ENCODE measurements around the gene AP1S1. TPM values are rescaled to one million over a fixed set of nuclear protein-coding genes. Genes with fewer than 3 reads are reported as not detected.

AP1S1 gene
- total and polyA plus RNA-seq, 2 donors (not counting 1 experiment from before 2014, with no cell fraction given): 10.3 to 16.3 TPM

DNA sequence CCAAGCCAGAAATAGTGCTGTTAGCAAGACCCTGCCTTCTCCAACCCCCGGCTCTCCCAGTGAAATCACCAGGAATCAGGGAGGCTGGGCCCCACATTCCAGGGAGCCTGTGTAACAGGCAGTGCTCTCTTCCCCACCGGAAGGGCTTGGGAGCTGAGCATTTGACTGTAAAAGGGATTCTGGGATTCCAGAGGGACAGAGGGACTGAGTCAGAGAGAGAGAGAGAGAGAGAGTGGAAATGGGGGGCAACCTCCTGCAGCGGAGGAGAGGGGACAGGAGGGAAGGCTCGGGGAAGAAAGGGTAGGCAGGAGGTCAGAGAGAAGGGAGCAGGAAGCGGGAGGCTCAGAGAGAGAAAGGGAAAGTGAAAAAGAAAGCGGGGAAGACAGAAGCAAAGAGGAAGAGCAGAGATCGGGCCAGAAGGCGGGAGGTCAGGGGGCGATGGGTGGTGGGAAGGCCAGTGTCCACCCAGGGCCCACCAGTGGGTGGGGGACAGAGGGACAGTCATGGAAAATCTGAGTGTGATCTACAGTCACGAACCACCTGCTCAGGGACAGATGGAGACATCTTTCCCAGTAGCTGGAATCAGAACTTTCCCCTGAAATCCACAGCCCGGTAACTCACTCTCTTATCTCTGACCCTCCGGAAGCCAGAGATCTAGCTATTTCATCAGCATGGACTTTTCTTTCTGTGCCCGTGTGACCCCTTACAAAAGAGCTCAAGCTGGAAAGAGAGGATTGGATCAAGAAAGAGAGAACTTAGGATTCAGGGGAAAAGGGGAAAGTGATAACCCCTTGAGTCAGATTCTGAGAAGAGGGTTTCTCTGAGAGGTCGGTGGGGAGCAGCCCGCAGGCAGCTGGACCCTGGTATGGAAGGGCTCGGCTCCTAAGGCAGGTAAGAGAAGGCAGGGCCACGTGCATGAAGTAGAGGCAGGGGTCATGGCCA is 32.0 kb upstream of the AP1S1 start:
- CTCF ChIA-PET: interaction anchor here (0.6 to 1.8 kb wide), 2 partner anchors 22 to 488 kb away, joined by 3 to 10 read pairs; no protein-coding TSS in a partner anchor
- Mint-ChIP-seq H3K27me3 (peaks cover 34% of the 10 kb centered on the region), H3K4me1 (peaks cover 39% of the 10 kb centered on the region), H3K9me3 (ENCODE audit: insufficient read depth) (no peaks in the 10 kb centered on the region), H3K27ac (peak overlapping the region; percentile 22), H3K4me3 (peak overlapping the region; percentile 72)
- 32% methylated on average over 13 of the region's 17 CpGs for WGBS (ENCODE audit: insufficient coverage)
- Histone ChIP-seq H3K27me3 (replicated peaks in 1 of 4; ENCODE audit: control extremely low read depth in 1 of 4, control insufficient read depth in 3 of 4, insufficient read depth in 4 of 4, low read length in 3 of 4) (peaks cover 0 to 17% (median 2%) of the 10 kb centered on the region in 4 experiments), H3K9ac (ENCODE audit: low read length) (peak overlapping the region; percentile 63), H3K27ac (ENCODE audit: low read length in 2 of 2) (peak overlapping the region in 1 of 2 donors; percentile 38), H3K9me3 (ENCODE audit: control extremely low read depth in 1 of 3, control insufficient read depth in 2 of 3, insufficient read depth in 1 of 3, low read length in 2 of 3) (peaks cover 0 to 11% (median 0%) of the 10 kb centered on the region in 3 donors), H4K20me1 (ENCODE audit: control insufficient read depth, insufficient read depth, low read length, poor library complexity, severe bottlenecking) (no peaks in the 10 kb centered on the region), H3K4me3 (ENCODE audit: control extremely low read depth in 1 of 5, extremely low read depth in 1 of 5, insufficient read depth in 1 of 5, low read depth in 2 of 5, low read length in 4 of 5) (peak overlapping the region; percentile 6 to 50 (median 38)), H3K79me2 (ENCODE audit: control insufficient read depth, insufficient read depth, low read length) (no peaks in the 10 kb centered on the region), H3K4me1 (ENCODE audit: control insufficient read depth in 2 of 2, insufficient read depth in 2 of 2, low read length in 2 of 2) (peaks cover 23 to 25% of the 10 kb centered on the region in 2 donors), H3K36me3 (replicated peaks in 1 of 2; ENCODE audit: control extremely low read depth in 1 of 2, control insufficient read depth in 1 of 2, extremely low read depth in 1 of 2, insufficient read depth in 2 of 2, low read length in 1 of 2) (no peaks in the 10 kb centered on the region), H3K4me2 (replicated peaks; ENCODE audit: low read depth, low read length, poor library complexity, severe bottlenecking) (peak overlapping the region; percentile 79), H2AFZ (ENCODE audit: insufficient read depth, low read depth, low read length, poor library complexity, severe bottlenecking) (peak overlapping the region; percentile 98)
- intact Hi-C loops (cut with micrococcal nuclease): no loop called here
- TF ChIP-seq, protein P1, sequence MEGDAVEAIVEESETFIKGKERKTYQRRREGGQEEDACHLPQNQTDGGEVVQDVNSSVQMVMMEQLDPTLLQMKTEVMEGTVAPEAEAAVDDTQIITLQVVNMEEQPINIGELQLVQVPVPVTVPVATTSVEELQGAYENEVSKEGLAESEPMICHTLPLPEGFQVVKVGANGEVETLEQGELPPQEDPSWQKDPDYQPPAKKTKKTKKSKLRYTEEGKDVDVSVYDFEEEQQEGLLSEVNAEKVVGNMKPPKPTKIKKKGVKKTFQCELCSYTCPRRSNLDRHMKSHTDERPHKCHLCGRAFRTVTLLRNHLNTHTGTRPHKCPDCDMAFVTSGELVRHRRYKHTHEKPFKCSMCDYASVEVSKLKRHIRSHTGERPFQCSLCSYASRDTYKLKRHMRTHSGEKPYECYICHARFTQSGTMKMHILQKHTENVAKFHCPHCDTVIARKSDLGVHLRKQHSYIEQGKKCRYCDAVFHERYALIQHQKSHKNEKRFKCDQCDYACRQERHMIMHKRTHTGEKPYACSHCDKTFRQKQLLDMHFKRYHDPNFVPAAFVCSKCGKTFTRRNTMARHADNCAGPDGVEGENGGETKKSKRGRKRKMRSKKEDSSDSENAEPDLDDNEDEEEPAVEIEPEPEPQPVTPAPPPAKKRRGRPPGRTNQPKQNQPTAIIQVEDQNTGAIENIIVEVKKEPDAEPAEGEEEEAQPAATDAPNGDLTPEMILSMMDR (IDR thresholded peaks at IDR 0.05): no peak
- no peak for TF ChIP-seq EZH2 (IDR thresholded peaks at IDR 0.05; ENCODE audit: borderline replicate concordance, insufficient read depth, low read depth, low read length, poor library complexity, severe bottlenecking)
- POLR2A ChIA-PET: no interaction called here
- peak; percentile 31 for DNase-seq
- ATAC-seq (ENCODE audit: low read depth): no peak
